HG02759 (cell line): ENCODE results near the gene SNRPD3.

Experiments
- ATAC-seq: cut with Tn5 transposase; IDR thresholded peaks from one replicate; pipeline ENCODE4 v1.9.1; 2021; ENCODE audit warnings: mild to moderate bottlenecking, moderate library complexity; ENCODE audit not compliant: unreplicated experiment

The SNRPD3 gene

GRCh38 chr22:24565077-24565476, 9.3 kb downstream of the SNRPD3 start:
- ATAC-seq = no peak

- ATAC-seq = no peak
Measured at GRCh38 chr22:24566899-24567511, 11.2 kb downstream of the SNRPD3 start.

- no peak for ATAC-seq
Measured at GRCh38 chr22:24567668-24568067, 11.9 kb downstream of the SNRPD3 start.

GRCh38 chr22:24571266-24571665, 15.5 kb downstream of the SNRPD3 start:
- no peak for ATAC-seq

GRCh38 chr22:24576778-24577177, 21.0 kb downstream of the SNRPD3 start:
- no peak for ATAC-seq

- ATAC-seq = no peak
Measured at GRCh38 chr22:24578355-24579257, 22.8 kb downstream of the SNRPD3 start.

GRCh38 chr22:24579258-24579601, 23.4 kb downstream of the SNRPD3 start:
- no peak for ATAC-seq

- no peak for ATAC-seq
Measured at GRCh38 chr22:24580276-24580675, 24.5 kb downstream of the SNRPD3 start.

- no peak for ATAC-seq
Measured at GRCh38 chr22:24582056-24582814, 26.4 kb downstream of the SNRPD3 start.

- ATAC-seq = no peak
Measured at GRCh38 chr22:24583221-24584165, 27.7 kb downstream of the SNRPD3 start.

- no peak for ATAC-seq
Measured at GRCh38 chr22:24584166-24584790, 28.5 kb downstream of the SNRPD3 start.

GRCh38 chr22:24584871-24585411, 29.1 kb downstream of the SNRPD3 start:
- ATAC-seq = no peak

GRCh38 chr22:24585461-24585860, 29.7 kb downstream of the SNRPD3 start:
- no peak for ATAC-seq

GRCh38 chr22:24585927-24586546, 30.2 kb downstream of the SNRPD3 start:
- ATAC-seq = no peak

- no peak for ATAC-seq
Measured at GRCh38 chr22:24587251-24587650, 31.5 kb downstream of the SNRPD3 start.

- no peak for ATAC-seq
Measured at GRCh38 chr22:24587948-24588347, 32.1 kb downstream of the SNRPD3 start.

- ATAC-seq = no peak
Measured at GRCh38 chr22:24588381-24588756, 32.6 kb downstream of the SNRPD3 start.

GRCh38 chr22:24588757-24589481, 33.1 kb downstream of the SNRPD3 start:
- ATAC-seq = no peak

GRCh38 chr22:24589518-24590030, 33.8 kb downstream of the SNRPD3 start:
- no peak for ATAC-seq
